NB4 (cell line): Measurements from ENCODE around the gene WIZ.

Experiments
- MYC ChIP-seq: IDR thresholded peaks from 2 replicates; pipeline ENCODE4 v1.6.1; 2011; ENCODE audit warnings: low read depth, low read length
- TF ChIP-seq, protein P1 (sequence below): IDR thresholded peaks from one replicate; pipeline ENCODE4 v1.5.1; 2012; ENCODE audit warnings: low read depth, low read length

DNA sequence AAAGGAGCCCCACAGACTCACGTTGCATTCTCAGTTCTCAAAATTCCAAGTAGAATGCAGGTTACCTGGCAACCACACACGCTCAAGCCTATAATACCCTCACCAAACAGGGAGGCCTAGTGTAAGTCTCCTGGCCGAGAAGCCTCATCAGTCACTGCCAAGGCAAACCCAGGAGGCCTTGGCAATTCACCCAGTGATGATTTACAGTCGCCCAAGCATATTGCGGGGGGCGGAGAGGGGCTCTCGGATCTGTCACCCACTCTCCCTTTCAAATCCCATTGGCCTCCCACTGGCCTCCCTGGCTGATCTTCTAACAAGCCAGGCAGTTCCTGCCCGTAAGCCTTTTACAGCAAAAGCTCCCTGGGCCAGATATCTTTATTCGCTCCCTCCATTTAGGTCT, 32.1 kb downstream of the WIZ start:
- TF ChIP-seq, protein P1, sequence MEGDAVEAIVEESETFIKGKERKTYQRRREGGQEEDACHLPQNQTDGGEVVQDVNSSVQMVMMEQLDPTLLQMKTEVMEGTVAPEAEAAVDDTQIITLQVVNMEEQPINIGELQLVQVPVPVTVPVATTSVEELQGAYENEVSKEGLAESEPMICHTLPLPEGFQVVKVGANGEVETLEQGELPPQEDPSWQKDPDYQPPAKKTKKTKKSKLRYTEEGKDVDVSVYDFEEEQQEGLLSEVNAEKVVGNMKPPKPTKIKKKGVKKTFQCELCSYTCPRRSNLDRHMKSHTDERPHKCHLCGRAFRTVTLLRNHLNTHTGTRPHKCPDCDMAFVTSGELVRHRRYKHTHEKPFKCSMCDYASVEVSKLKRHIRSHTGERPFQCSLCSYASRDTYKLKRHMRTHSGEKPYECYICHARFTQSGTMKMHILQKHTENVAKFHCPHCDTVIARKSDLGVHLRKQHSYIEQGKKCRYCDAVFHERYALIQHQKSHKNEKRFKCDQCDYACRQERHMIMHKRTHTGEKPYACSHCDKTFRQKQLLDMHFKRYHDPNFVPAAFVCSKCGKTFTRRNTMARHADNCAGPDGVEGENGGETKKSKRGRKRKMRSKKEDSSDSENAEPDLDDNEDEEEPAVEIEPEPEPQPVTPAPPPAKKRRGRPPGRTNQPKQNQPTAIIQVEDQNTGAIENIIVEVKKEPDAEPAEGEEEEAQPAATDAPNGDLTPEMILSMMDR, result no peak
- TF ChIP-seq MYC, result no peak
